CD14-positive monocyte (primary cell): ENCODE measurements around the gene ZNF415. TPM values are rescaled to one million over a fixed set of nuclear protein-coding genes. Genes with fewer than 3 reads are reported as not detected.

Experiments
- DNase-seq, 3 donors: peaks; one replicate each; pipeline ENCODE4 v3.0.0-alpha.2; 2011 to 2022
- H2AFZ ChIP-seq: 2 replicates; pipeline ENCODE4 v1.6.0; 2012; ENCODE audit warnings: mild to moderate bottlenecking, low read depth, low read length, inconsistent platforms; ENCODE audit not compliant: insufficient read depth, poor library complexity, severe bottlenecking
- H3K27ac ChIP-seq, 2 donors: 1 replicate in 1 of 2; 2 replicates in 1 of 2; pipeline ENCODE4 v1.5.1; 2012 to 2013; ENCODE audit warnings: low read length in 2 of 2, control low read depth in 1 of 2, inconsistent platforms in 1 of 2, low read depth in 1 of 2, mild to moderate bottlenecking in 1 of 2
- H3K27me3 ChIP-seq, 2 donors: one replicate each; pipeline versions ENCODE4 v1.6.0 to v1.6.1; 2011 to 2013; ENCODE audit warnings: low read length in 2 of 2; ENCODE audit not compliant: control insufficient read depth in 2 of 2, insufficient read depth in 2 of 2
- H3K36me3 ChIP-seq, 2 donors: replicated peaks in 1 of 2; 1 replicate in 1 of 2; 2 replicates in 1 of 2; pipeline versions ENCODE4 v1.5.1 to v1.6.1; 2012 to 2013; ENCODE audit warnings: low read length in 2 of 2, control low read depth in 1 of 2, inconsistent platforms in 1 of 2, mild to moderate bottlenecking in 1 of 2; ENCODE audit not compliant: insufficient read depth in 2 of 2, control insufficient read depth in 1 of 2
- H3K4me1 ChIP-seq, 2 donors: 1 replicate in 1 of 2; 2 replicates in 1 of 2; pipeline versions ENCODE4 v1.5.1 to v1.6.1; 2012 to 2013; ENCODE audit warnings: low read length in 2 of 2, control low read depth in 1 of 2, inconsistent platforms in 1 of 2, mild to moderate bottlenecking in 1 of 2, moderate library complexity in 1 of 2; ENCODE audit not compliant: insufficient read depth in 2 of 2, control insufficient read depth in 1 of 2
- H3K4me2 ChIP-seq: replicated peaks from 2 replicates; pipeline ENCODE3; 2012; ENCODE audit warnings: low read length, moderate library complexity, mild to moderate bottlenecking; ENCODE audit not compliant: poor library complexity, severe bottlenecking; ENCODE audit errors: extremely low read depth
- H3K4me3 ChIP-seq, 3 experiments: fragments of 200-600 bp in 1 of 3; sonication (generic) in 1 of 3; replicated peaks in 1 of 3; 1 replicate in 2 of 3; 2 replicates in 1 of 3; pipeline ENCODE4 v1.5.1; 2011 to 2013; ENCODE audit warnings: low read length in 3 of 3, mild to moderate bottlenecking in 3 of 3, control low read depth in 2 of 3, low read depth in 2 of 3, inconsistent platforms in 1 of 3, moderate library complexity in 1 of 3
- H3K79me2 ChIP-seq: 2 replicates; pipeline ENCODE4 v1.6.0; 2012; ENCODE audit warnings: mild to moderate bottlenecking, control low read depth, inconsistent platforms, low read length, moderate library complexity; ENCODE audit not compliant: insufficient read depth
- H3K9ac ChIP-seq: 2 replicates; pipeline ENCODE4 v1.6.0; 2017; ENCODE audit warnings: low read length, mild to moderate bottlenecking; ENCODE audit not compliant: insufficient read depth, poor library complexity, severe bottlenecking
- H3K9me3 ChIP-seq, 2 donors: replicated peaks in 1 of 2; 1 replicate in 1 of 2; 2 replicates in 1 of 2; pipeline versions ENCODE4 v1.5.1 to v1.6.1; 2012 to 2013; ENCODE audit warnings: low read length in 2 of 2, control low read depth in 1 of 2; ENCODE audit not compliant: control insufficient read depth in 1 of 2, insufficient read depth in 1 of 2
- H4K20me1 ChIP-seq: 2 replicates; pipeline ENCODE4 v1.6.0; 2012; ENCODE audit warnings: mild to moderate bottlenecking, low read length, control low read depth, moderate library complexity; ENCODE audit not compliant: insufficient read depth
- H3K27ac Mint-ChIP-seq, 7 donors: one replicate each; pipeline ENCODE4 v1.8.0; 2020; ENCODE audit warnings: mild to moderate bottlenecking in 7 of 7, mixed read lengths in 7 of 7, moderate library complexity in 6 of 7, inconsistent platforms in 2 of 7
- H3K27me3 Mint-ChIP-seq, 3 donors: one replicate each; pipeline ENCODE4 v1.8.0; 2021 to 2022; ENCODE audit warnings: low read depth in 3 of 3, mild to moderate bottlenecking in 3 of 3, mixed read lengths in 3 of 3, moderate library complexity in 3 of 3, inconsistent platforms in 1 of 3
- H3K36me3 Mint-ChIP-seq, 2 donors: one replicate each; pipeline ENCODE4 v1.8.0; 2020; ENCODE audit warnings: mixed read lengths in 2 of 2, inconsistent platforms in 1 of 2, mild to moderate bottlenecking in 1 of 2
- H3K4me1 Mint-ChIP-seq: one replicate; pipeline ENCODE4 v1.8.0; 2020; ENCODE audit warnings: mild to moderate bottlenecking, mixed read lengths
- H3K4me3 Mint-ChIP-seq, 2 donors: one replicate each; pipeline ENCODE4 v1.8.0; 2020; ENCODE audit warnings: mild to moderate bottlenecking in 2 of 2, mixed read lengths in 2 of 2, moderate library complexity in 1 of 2
- H3K9me3 Mint-ChIP-seq, 7 donors: one replicate each; pipeline ENCODE4 v1.8.0; 2020 to 2022; ENCODE audit warnings: mixed read lengths in 7 of 7, mild to moderate bottlenecking in 6 of 7, moderate library complexity in 6 of 7, inconsistent platforms in 2 of 7
- WGBS: methylation state at CpG from one replicate; pipeline ENCODE4 v1.1.5; 2013; ENCODE audit warnings: missing lambda C conversion rate; ENCODE audit not compliant: insufficient coverage; 5-methylcytosine and 5-hydroxymethylcytosine counted together
- intact Hi-C, 2 donors: fragments of 100-400 bp; cut with micrococcal nuclease; formaldehyde crosslinking; loops; one replicate each; pipeline versions ENCODE4 v1.15.0 to v1.15.1; 2023
- polyA plus RNA-seq, 3 donors: library from polyadenylated mRNA; depleted of rRNA in 1 of 3; unstranded in 2 of 3; stranded (reverse) in 1 of 3; fragments of 300-500 nt in 2 of 3; fragments of >200 nt in 1 of 3; fragmentation: Illumina TruSeq in 2 of 3; gene quantifications; 1 replicate in 2 of 3; 2 replicates in 1 of 3; pipeline ENCODE4 v1.2.3, GENCODE V29; 2012 to 2021
- TF ChIP-seq, protein P1 (sequence below): fragments of 200-600 bp; IDR thresholded peaks from one replicate; pipeline ENCODE4 v1.8.0; 2022; ENCODE audit warnings: antibody characterized with exemption, mild to moderate bottlenecking

The ZNF415 gene
- polyA plus RNA-seq, 3 donors, result 0.11 to 0.17 TPM; not detected in 1

DNA sequence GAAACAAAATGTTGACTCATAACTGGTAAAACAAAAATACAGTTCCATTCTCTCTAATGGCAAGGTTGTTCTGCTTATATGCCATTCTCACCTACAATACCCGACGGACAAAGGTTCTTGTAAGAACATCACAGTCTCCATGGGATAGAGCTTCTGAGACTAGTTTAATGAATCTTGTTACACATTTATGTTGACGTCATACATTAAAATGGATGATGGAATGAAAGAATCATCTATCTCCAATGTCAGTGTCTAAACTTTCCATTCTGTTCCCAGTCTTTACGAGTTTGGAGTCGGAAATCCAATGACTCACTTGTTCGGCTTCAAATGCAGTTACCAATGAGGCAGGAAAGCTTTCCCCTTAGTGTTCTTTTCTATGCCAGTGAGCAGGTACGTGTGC lies 47.2 kb downstream of the ZNF415 start:
- TF ChIP-seq, protein P1, sequence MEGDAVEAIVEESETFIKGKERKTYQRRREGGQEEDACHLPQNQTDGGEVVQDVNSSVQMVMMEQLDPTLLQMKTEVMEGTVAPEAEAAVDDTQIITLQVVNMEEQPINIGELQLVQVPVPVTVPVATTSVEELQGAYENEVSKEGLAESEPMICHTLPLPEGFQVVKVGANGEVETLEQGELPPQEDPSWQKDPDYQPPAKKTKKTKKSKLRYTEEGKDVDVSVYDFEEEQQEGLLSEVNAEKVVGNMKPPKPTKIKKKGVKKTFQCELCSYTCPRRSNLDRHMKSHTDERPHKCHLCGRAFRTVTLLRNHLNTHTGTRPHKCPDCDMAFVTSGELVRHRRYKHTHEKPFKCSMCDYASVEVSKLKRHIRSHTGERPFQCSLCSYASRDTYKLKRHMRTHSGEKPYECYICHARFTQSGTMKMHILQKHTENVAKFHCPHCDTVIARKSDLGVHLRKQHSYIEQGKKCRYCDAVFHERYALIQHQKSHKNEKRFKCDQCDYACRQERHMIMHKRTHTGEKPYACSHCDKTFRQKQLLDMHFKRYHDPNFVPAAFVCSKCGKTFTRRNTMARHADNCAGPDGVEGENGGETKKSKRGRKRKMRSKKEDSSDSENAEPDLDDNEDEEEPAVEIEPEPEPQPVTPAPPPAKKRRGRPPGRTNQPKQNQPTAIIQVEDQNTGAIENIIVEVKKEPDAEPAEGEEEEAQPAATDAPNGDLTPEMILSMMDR, result no peak
- peaks cover 23 to 36% of the 10 kb centered on the region in 2 donors for H3K9me3 ChIP-seq
- H3K27ac ChIP-seq, result no peak overlapping the region
- no peak overlapping the region for H3K9ac ChIP-seq
- H4K20me1 ChIP-seq, result no peaks in the 10 kb centered on the region
- no peaks in the 10 kb centered on the region for H3K27me3 ChIP-seq
- Mint-ChIP-seq H3K4me3 (no peak overlapping the region), H3K4me1 (no peaks in the 10 kb centered on the region), H3K27ac (no peak overlapping the region), H3K9me3 (peaks cover 15 to 52% (median 37%) of the 10 kb centered on the region in 7 donors), H3K36me3 (peaks cover 80 to 92% of the 10 kb centered on the region in 2 donors), H3K27me3 (no peaks in the 10 kb centered on the region)
- intact Hi-C loops, result no loop called here
- H3K4me2 ChIP-seq, result no peak overlapping the region
- H3K4me3 ChIP-seq, result no peak overlapping the region
- H3K36me3 ChIP-seq, result peaks cover 55 to 94% of the 10 kb centered on the region in 2 donors
- WGBS, result 98% methylated on average over 4 of the region's 7 CpGs
- no peaks in the 10 kb centered on the region for H3K4me1 ChIP-seq
- H2AFZ ChIP-seq, result no peak overlapping the region
- no peak for DNase-seq
- no peaks in the 10 kb centered on the region for H3K79me2 ChIP-seq

DNA sequence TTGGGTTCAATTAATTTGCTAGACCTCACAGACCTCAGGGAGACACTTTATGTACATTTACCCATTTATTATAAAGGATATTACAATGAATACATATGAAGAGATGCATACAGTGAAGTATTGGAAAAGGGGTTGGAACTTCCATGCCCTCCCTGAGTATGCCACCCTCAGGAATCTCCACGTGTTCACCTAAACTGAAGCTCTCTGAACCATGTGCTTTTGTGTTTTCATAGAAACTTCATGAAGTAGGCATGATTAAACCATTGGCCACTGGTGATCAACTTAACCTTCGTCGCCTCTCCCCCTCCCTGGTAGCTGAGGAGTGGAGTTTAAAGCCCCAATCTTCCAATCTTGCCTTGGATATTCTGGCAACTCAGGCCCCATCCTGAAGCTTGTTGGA lies 49.8 kb downstream of the ZNF415 start:
- H3K4me1 Mint-ChIP-seq, result no peaks in the 10 kb centered on the region
- peaks cover 31 to 76% (median 56%) of the 10 kb centered on the region in 7 donors for H3K9me3 Mint-ChIP-seq
- no peak overlapping the region for H3K4me3 Mint-ChIP-seq
- H3K4me2 ChIP-seq, result no peak overlapping the region
- WGBS, result no CpG with 5 or more reads among the region's 3 CpGs
- no peaks in the 10 kb centered on the region for H3K27me3 ChIP-seq
- no peak overlapping the region for H3K9ac ChIP-seq
- intact Hi-C loops, result no loop called here
- H3K4me1 ChIP-seq, result no peaks in the 10 kb centered on the region
- H3K27ac Mint-ChIP-seq, result no peak overlapping the region
- DNase-seq, result no peak
- no peaks in the 10 kb centered on the region for H3K79me2 ChIP-seq
- H3K36me3 ChIP-seq, result peaks cover 36 to 94% of the 10 kb centered on the region in 2 donors
- H3K27ac ChIP-seq, result no peak overlapping the region
- H3K9me3 ChIP-seq, result peaks cover 40 to 59% of the 10 kb centered on the region in 2 donors
- no peaks in the 10 kb centered on the region for H4K20me1 ChIP-seq
- peaks cover 73 to 95% of the 10 kb centered on the region in 2 donors for H3K36me3 Mint-ChIP-seq
- H3K4me3 ChIP-seq, result no peak overlapping the region
- no peak overlapping the region for H2AFZ ChIP-seq
- TF ChIP-seq, protein P1, result no peak
- H3K27me3 Mint-ChIP-seq, result peaks cover 0 to 2% (median 0%) of the 10 kb centered on the region in 3 donors
